NOMO-1 (cell line): ENCODE measurements around the gene ZNF593OS.
A peak's percentile ranks its signal among the peaks of the same experiment; 100 is the strongest.

ENCODE experiments used
- DNase-seq, 2 experiments: peaks; one replicate each; lab custom pipeline; 2025; ENCODE audit not compliant: unreplicated experiment in 2 of 2; lab: John Stamatoyannopoulos, UW

ZNF593OS gene

GRCh38 chr1:26129778-26130177, 41.9 kb downstream of the ZNF593OS start:
- DNase-seq, result no peak

GRCh38 chr1:26127235-26128163, 44.1 kb downstream of the ZNF593OS start:
- DNase-seq, result peak in 1 of 2 experiments; percentile 28

- DNase-seq, result peak; percentile 93 to 99
These were observed 45.1 kb downstream of the ZNF593OS start for GRCh38 chr1:26126321-26127084.

- no peak for DNase-seq
These were observed 45.7 kb downstream of the ZNF593OS start for GRCh38 chr1:26125946-26126320.

- DNase-seq, result no peak
These were observed 46.2 kb downstream of the ZNF593OS start for GRCh38 chr1:26125382-26125781.

GRCh38 chr1:26124418-26125331, 47.0 kb downstream of the ZNF593OS start:
- DNase-seq, result no peak

- DNase-seq, result peak in 1 of 2 experiments; percentile 43
These were observed 48.4 kb downstream of the ZNF593OS start for GRCh38 chr1:26122988-26123973.

GRCh38 chr1:26121854-26122773, 49.5 kb downstream of the ZNF593OS start:
- peak in 1 of 2 experiments; percentile 58 for DNase-seq

GRCh38 chr1:26119892-26120608, 51.6 kb downstream of the ZNF593OS start:
- peak; percentile 53 to 67 for DNase-seq
